Measurements from ENCODE around the gene NBL1.

NBL1 gene

DNA sequence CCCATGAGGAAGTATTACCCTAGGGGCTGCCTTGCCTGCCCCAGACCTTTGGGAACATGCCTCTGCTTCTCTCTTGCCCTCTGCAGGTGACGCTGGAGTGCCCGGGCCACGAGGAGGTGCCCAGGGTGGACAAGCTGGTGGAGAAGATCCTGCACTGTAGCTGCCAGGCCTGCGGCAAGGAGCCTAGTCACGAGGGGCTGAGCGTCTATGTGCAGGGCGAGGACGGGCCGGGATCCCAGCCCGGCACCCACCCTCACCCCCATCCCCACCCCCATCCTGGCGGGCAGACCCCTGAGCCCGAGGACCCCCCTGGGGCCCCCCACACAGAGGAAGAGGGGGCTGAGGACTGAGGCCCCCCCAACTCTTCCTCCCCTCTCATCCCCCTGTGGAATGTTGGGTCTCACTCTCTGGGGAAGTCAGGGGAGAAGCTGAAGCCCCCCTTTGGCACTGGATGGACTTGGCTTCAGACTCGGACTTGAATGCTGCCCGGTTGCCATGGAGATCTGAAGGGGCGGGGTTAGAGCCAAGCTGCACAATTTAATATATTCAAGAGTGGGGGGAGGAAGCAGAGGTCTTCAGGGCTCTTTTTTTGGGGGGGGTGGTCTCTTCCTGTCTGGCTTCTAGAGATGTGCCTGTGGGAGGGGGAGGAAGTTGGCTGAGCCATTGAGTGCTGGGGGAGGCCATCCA lies 12.8 kb downstream of the NBL1 start:
- TF ChIP-seq ZNF8 (CRISPR knock-in tag; IDR thresholded peaks at IDR 0.05) = no peak
- TF ChIP-seq, protein P1, sequence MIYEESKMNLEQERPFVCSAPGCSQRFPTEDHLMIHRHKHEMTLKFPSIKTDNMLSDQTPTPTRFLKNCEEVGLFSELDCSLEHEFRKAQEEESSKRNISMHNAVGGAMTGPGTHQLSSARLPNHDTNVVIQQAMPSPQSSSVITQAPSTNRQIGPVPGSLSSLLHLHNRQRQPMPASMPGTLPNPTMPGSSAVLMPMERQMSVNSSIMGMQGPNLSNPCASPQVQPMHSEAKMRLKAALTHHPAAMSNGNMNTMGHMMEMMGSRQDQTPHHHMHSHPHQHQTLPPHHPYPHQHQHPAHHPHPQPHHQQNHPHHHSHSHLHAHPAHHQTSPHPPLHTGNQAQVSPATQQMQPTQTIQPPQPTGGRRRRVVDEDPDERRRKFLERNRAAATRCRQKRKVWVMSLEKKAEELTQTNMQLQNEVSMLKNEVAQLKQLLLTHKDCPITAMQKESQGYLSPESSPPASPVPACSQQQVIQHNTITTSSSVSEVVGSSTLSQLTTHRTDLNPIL (CRISPR knock-in tag; IDR thresholded peaks at IDR 0.05; ENCODE audit: low read depth) = no peak
- no peak for ATAC-seq

DNA sequence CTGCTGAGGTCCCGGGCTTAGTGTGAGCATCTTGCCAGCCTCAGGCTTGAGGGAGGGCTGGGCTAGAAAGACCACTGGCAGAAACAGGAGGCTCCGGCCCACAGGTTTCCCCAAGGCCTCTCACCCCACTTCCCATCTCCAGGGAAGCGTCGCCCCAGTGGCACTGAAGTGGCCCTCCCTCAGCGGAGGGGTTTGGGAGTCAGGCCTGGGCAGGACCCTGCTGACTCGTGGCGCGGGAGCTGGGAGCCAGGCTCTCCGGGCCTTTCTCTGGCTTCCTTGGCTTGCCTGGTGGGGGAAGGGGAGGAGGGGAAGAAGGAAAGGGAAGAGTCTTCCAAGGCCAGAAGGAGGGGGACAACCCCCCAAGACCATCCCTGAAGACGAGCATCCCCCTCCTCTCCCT lies 13.4 kb downstream of the NBL1 start:
- no peak for ATAC-seq
- no peak for TF ChIP-seq PPARA (CRISPR knock-in tag; IDR thresholded peaks at IDR 0.05; ENCODE audit: borderline replicate concordance)

DNA sequence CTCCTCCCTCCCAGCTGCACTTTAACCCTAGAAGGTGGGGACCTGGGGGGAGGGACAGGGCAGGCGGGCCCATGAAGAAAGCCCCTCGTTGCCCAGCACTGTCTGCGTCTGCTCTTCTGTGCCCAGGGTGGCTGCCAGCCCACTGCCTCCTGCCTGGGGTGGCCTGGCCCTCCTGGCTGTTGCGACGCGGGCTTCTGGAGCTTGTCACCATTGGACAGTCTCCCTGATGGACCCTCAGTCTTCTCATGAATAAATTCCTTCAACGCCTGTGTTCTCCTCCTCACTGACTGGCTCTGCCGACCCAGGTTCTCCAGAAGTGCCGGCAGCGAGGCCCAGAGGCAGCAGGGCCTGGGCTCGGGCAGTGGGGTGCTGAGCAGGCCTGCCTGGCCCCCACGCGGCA lies 14.1 kb downstream of the NBL1 start:
- TF ChIP-seq SNAI2 (CRISPR knock-in tag; IDR thresholded peaks at IDR 0.05) = no peak
- no peak for TF ChIP-seq GLIS3 (CRISPR knock-in tag; IDR thresholded peaks at IDR 0.05)
- TF ChIP-seq, protein P2, sequence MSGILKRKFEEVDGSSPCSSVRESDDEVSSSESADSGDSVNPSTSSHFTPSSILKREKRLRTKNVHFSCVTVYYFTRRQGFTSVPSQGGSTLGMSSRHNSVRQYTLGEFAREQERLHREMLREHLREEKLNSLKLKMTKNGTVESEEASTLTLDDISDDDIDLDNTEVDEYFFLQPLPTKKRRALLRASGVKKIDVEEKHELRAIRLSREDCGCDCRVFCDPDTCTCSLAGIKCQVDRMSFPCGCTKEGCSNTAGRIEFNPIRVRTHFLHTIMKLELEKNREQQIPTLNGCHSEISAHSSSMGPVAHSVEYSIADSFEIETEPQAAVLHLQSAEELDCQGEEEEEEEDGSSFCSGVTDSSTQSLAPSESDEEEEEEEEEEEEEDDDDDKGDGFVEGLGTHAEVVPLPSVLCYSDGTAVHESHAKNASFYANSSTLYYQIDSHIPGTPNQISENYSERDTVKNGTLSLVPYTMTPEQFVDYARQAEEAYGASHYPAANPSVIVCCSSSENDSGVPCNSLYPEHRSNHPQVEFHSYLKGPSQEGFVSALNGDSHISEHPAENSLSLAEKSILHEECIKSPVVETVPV (CRISPR knock-in tag; IDR thresholded peaks at IDR 0.05) = no peak
- no peak for TF ChIP-seq ZNF8 (CRISPR knock-in tag; IDR thresholded peaks at IDR 0.05)
- TF ChIP-seq ZFP30 (CRISPR knock-in tag; IDR thresholded peaks at IDR 0.05) = no peak
- TF ChIP-seq, protein P1 (CRISPR knock-in tag; IDR thresholded peaks at IDR 0.05; ENCODE audit: low read depth) = no peak
- TF ChIP-seq ZC3H10 (CRISPR knock-in tag; IDR thresholded peaks at IDR 0.05) = no peak
- no peak for TF ChIP-seq PPARA (CRISPR knock-in tag; IDR thresholded peaks at IDR 0.05; ENCODE audit: borderline replicate concordance)
- TF ChIP-seq BACH2 (CRISPR knock-in tag; IDR thresholded peaks at IDR 0.05; ENCODE audit: borderline replicate concordance) = no peak
- no peak for TF ChIP-seq ZFP3 (CRISPR knock-in tag; IDR thresholded peaks at IDR 0.05)
- no peak for TF ChIP-seq ESRRG (CRISPR knock-in tag; IDR thresholded peaks at IDR 0.05)
- no peak for TF ChIP-seq TOX (CRISPR knock-in tag; IDR thresholded peaks at IDR 0.05; ENCODE audit: borderline replicate concordance)
- TF ChIP-seq ZNF565 (CRISPR knock-in tag; conservative IDR thresholded peaks at IDR 0.05; ENCODE audit: low read depth) = no peak
- no peak for TF ChIP-seq CSDC2 (CRISPR knock-in tag; IDR thresholded peaks at IDR 0.05)
- TF ChIP-seq ISL1 (CRISPR knock-in tag; IDR thresholded peaks at IDR 0.05) = no peak
- TF ChIP-seq POU6F1 (CRISPR knock-in tag; IDR thresholded peaks at IDR 0.05; ENCODE audit: borderline replicate concordance, low read depth) = no peak
- no peak for TF ChIP-seq RARB (CRISPR knock-in tag; IDR thresholded peaks at IDR 0.05)
- no peak for TF ChIP-seq OSR1 (CRISPR knock-in tag; IDR thresholded peaks at IDR 0.05)
- TF ChIP-seq TSHZ2 (CRISPR knock-in tag; IDR thresholded peaks at IDR 0.05) = no peak
- ATAC-seq = no peak

GRCh38 chr1:19661721-19662228 lies 17.7 kb downstream of the NBL1 start:
- TF ChIP-seq ISL1 (CRISPR knock-in tag; IDR thresholded peaks at IDR 0.05) (no peak), PPARA (CRISPR knock-in tag; IDR thresholded peaks at IDR 0.05; ENCODE audit: borderline replicate concordance) (no peak)
- ATAC-seq = 0 out of 3 replicates have a peak, but pooled peaks have one; percentile 9

All from SK-N-SH treated with all-trans-retinoic acid at 6 μM for 48 hours (cell line).